Hypothalamus (tissue), 51 donors: ENCODE measurements around the gene APLN.

Experiments
- DNase-seq, 51 donors: peaks; one replicate each; lab custom pipeline; 2025; lab: John Stamatoyannopoulos, UW

APLN gene

GRCh38 chrX:129608496-129608895 is 46.3 kb downstream of the APLN start:
- no peak for DNase-seq

- peak in 37 of 51 donors; percentile 0 to 60 (median 14) for DNase-seq
These were observed 47.8 kb downstream of the APLN start for GRCh38 chrX:129606918-129607317.

GRCh38 chrX:129600981-129601424 is 53.8 kb downstream of the APLN start:
- peak in 41 of 51 donors; percentile 1 to 78 (median 16) for DNase-seq

- no peak for DNase-seq
These were observed 54.8 kb downstream of the APLN start for GRCh38 chrX:129599996-129600395.

- no peak for DNase-seq
These were observed 55.3 kb downstream of the APLN start for GRCh38 chrX:129599499-129599898.

GRCh38 chrX:129597905-129598304 is 56.9 kb downstream of the APLN start:
- no peak for DNase-seq

- no peak for DNase-seq
These were observed 58.7 kb downstream of the APLN start for GRCh38 chrX:129596077-129596476.
